MCF 10A (cell line): ENCODE measurements around the gene PLA2G3. TPM values are rescaled to one million over a fixed set of nuclear protein-coding genes. Genes with fewer than 3 reads are reported as not detected.

Experiments used
- BruUV-seq: library from RNA; stranded (reverse); fragments of 400-500 nt; replicated peaks from 2 replicates; lab custom pipeline; 2021; lab: Mats Ljungman, UMichigan
- CTCF ChIA-PET: fragments of 300-600 bp; sonication (Branson Sonifier 250); formaldehyde crosslinking; extraction: SDS; loops from one replicate; lab custom pipeline; 2021; ENCODE audit warnings: antibody characterized with exemption, inconsistent platforms; lab: Yijun Ruan, JAX
- POLR2A ChIA-PET: fragments of 300-600, 350-650 bp; sonication (Branson Sonifier 250); formaldehyde crosslinking; extraction: SDS; loops from one replicate; lab custom pipeline; 2020; ENCODE audit warnings: antibody characterized with exemption, inconsistent platforms; lab: Yijun Ruan, JAX
- DNase-seq: peaks from one replicate; pipeline ENCODE4 v3.0.0-alpha.2; 2018; ENCODE audit not compliant: unreplicated experiment
- H3K27ac Mint-ChIP-seq: one replicate; pipeline ENCODE4 v1.8.0; 2022; ENCODE audit warnings: mild to moderate bottlenecking, low read depth, mixed read lengths; ENCODE audit not compliant: unreplicated experiment
- H3K27me3 Mint-ChIP-seq: one replicate; pipeline ENCODE4 v1.8.0; 2022; ENCODE audit warnings: mixed read lengths; ENCODE audit not compliant: insufficient read depth, unreplicated experiment
- H3K36me3 Mint-ChIP-seq: one replicate; pipeline ENCODE4 v1.8.0; 2022; ENCODE audit warnings: mild to moderate bottlenecking, moderate library complexity, mixed read lengths; ENCODE audit not compliant: insufficient read depth, unreplicated experiment
- H3K4me1 Mint-ChIP-seq: one replicate; pipeline ENCODE4 v1.8.0; 2022; ENCODE audit warnings: mixed read lengths; ENCODE audit not compliant: insufficient read depth, unreplicated experiment
- H3K4me3 Mint-ChIP-seq: one replicate; pipeline ENCODE4 v1.8.0; 2022; ENCODE audit warnings: mild to moderate bottlenecking, moderate library complexity, mixed read lengths; ENCODE audit not compliant: unreplicated experiment
- H3K9me3 Mint-ChIP-seq: one replicate; pipeline ENCODE4 v1.8.0; 2022; ENCODE audit warnings: mixed read lengths; ENCODE audit not compliant: unreplicated experiment
- CTCF ChIP-seq: fragments of 200-600 bp; IDR thresholded peaks from one replicate; pipeline ENCODE4 v1.8.0; 2022; ENCODE audit warnings: antibody characterized with exemption, mild to moderate bottlenecking; ENCODE audit not compliant: unreplicated experiment
- intact Hi-C: fragments of 100-400 bp; cut with micrococcal nuclease; formaldehyde crosslinking; loops from 2 replicates; pipeline ENCODE4 v1.14.1; 2022
- total RNA-seq: library from RNA; stranded (reverse); gene quantifications from 2 replicates; pipeline ENCODE4 v1.2.3, GENCODE V29; 2022

The PLA2G3 gene
- total RNA-seq, 1 experiment from 2014 or later = not detected

- ChIA-PET CTCF (interaction anchor here (0.6 to 1.5 kb wide), 3 partner anchors 10 to 172 kb away, joined by 4 to 6 read pairs (median 5); partner anchors contain the start of gene SELENOM), POLR2A (no interaction called here)
- no peak for TF ChIP-seq CTCF
- Mint-ChIP-seq H3K4me3 (no peak overlapping the region), H3K36me3 (peaks cover 15% of the 10 kb centered on the region), H3K27me3 (no peaks in the 10 kb centered on the region), H3K27ac (no peak overlapping the region), H3K9me3 (no peaks in the 10 kb centered on the region), H3K4me1 (no peaks in the 10 kb centered on the region)
- no TSS peak for BruUV-seq
- intact Hi-C loops = no loop called here
- no peak for DNase-seq
Observed at GRCh38 chr22:31092161-31092560, 48.1 kb downstream of the PLA2G3 start.

DNA sequence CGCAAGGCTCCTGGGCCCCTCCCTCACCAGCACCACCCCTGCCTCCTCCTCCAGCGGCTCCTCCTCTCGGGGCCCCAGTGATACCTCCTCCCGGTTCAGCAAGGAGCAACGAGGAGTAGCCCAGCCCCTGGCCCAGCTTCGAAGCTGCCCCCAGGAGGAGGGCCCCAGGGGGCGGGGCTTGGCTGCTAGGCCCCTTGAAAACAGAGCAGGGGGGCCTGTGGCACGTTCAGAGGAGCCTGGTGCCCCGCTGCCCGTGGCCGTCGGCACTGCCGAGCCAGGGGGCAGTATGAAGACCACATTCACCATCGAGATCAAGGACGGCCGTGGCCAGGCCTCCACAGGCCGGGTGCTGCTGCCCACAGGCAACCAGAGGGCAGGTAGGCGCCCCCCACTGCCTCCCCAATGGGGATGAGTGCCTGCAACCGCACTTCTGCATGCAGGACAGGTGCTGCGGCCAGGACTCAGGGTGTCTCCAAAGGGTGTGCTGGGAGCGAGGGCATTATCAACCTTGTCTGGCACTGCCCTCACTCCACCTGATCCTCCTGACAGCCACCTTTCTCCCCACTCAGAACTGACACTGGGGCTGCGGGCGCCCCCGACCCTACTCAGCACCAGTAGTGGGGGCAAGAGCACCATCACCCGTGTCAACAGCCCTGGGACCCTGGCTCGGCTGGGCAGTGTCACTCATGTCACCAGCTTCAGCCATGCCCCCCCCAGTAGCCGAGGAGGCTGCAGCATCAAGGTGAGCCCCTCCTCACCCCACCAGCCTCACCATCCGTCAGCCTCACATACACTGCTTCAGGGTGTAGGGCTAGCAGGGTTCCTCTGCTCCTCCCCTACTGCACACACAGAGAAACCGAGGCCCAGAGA is 49.0 kb downstream of the PLA2G3 start:
- POLR2A ChIA-PET = no interaction called here
- intact Hi-C loops = no loop called here
- H3K36me3 Mint-ChIP-seq = peaks cover 11% of the 10 kb centered on the region

GRCh38 chr22:31090217-31091085 is 49.9 kb downstream of the PLA2G3 start:
- Mint-ChIP-seq H3K27ac (no peak overlapping the region), H3K9me3 (no peaks in the 10 kb centered on the region), H3K4me1 (no peaks in the 10 kb centered on the region), H3K27me3 (no peaks in the 10 kb centered on the region), H3K36me3 (peaks cover 5% of the 10 kb centered on the region), H3K4me3 (no peak overlapping the region)
- no peak for TF ChIP-seq CTCF
- CTCF ChIA-PET = interaction anchor here (0.6 to 2.2 kb wide), 9 partner anchors 9 to 456 kb away, joined by 3 to 7 read pairs (median 3); no protein-coding TSS in a partner anchor
- intact Hi-C loops = no loop called here
- BruUV-seq = no TSS peak
- no peak for DNase-seq
- POLR2A ChIA-PET = interaction anchor here (0.7 kb wide), 1 partner anchor 202 kb away, joined by 3 read pairs; no protein-coding TSS in a partner anchor

More for the DNA sequence above, 49.0 kb downstream of the PLA2G3 start:
- Mint-ChIP-seq H3K4me3 (no peak overlapping the region), H3K4me1 (no peaks in the 10 kb centered on the region), H3K9me3 (no peaks in the 10 kb centered on the region), H3K27me3 (no peaks in the 10 kb centered on the region), H3K27ac (no peak overlapping the region)
- CTCF ChIA-PET = interaction anchor here (0.5 to 1.5 kb wide), 2 partner anchors 16 to 171 kb away, joined by 4 to 6 read pairs; partner anchors contain the start of gene SELENOM
- BruUV-seq = no TSS peak
- no peak for DNase-seq
- TF ChIP-seq CTCF = no peak
